HG02981 (cell line): ENCODE results near the gene PTCD1.
"Not testable (repeated sequence)": the region's sequence is repeated elsewhere in the genome, so short reads cannot be mapped to it uniquely, and the experiment has no call there.

Experiments
- ATAC-seq: cut with Tn5 transposase; IDR thresholded peaks from one replicate; pipeline ENCODE4 v1.9.1; 2021; ENCODE audit warnings: mild to moderate bottlenecking, moderate library complexity; ENCODE audit not compliant: unreplicated experiment

PTCD1 gene

DNA sequence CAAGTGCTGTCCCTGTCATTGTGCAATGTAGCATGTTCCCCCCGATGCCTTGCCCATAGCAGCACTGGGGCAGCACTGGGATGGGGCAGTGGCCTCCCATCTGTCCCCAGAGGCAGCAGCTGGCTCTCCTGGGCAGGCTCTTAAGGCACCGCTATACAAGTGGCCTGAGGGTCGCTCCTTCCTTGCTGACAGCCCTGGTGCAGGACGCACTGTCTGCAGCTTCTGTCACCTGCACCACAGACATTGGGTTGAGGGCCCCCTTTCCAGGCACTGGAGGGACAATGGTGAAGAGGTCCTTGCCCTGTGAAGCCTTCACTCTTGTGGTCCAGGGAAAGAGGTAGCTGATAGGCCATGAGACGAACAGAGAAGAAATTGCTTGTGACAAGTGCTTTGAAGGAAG is 10.7 kb upstream of the PTCD1 start:
- ATAC-seq: no peak

DNA sequence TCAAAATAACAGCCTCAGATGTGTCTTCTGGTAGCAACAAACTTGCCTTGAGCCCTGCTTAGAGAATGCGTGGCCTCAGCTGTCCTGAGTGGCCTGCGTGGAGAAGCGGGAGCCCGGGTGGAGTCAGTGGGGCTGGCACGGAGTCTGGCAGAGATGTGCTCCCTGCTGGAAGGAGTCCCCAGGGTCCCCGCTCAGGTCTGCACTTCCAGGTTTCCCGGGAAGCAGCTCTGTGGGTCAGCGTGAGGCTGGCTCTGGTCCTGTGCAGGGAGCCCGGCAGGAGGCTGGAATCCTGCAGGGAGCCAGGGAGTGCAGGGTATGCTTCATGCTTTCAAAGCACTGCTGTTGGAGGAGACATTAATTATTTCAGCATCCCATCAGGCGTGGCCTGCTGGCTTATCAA is 10.3 kb upstream of the PTCD1 start:
- ATAC-seq: no peak

DNA sequence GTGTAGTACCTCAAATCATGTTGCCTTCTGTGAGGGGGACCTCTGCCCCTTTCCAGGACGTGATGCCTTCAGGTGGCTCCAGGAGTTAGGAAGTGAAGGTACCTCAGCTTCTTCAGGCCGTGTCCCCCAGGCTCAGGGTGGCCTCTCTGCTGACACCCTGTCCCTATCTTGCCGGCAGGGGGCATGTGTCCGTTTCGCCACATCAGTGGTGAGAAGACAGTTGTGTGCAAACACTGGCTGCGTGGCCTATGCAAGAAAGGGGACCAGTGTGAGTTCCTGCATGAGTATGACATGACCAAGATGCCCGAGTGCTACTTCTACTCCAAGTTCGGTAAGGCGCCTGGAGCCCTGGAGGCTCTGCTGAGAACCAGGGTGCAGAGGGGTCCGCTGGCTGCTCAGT is 9.3 kb upstream of the PTCD1 start:
- no peak for ATAC-seq

DNA sequence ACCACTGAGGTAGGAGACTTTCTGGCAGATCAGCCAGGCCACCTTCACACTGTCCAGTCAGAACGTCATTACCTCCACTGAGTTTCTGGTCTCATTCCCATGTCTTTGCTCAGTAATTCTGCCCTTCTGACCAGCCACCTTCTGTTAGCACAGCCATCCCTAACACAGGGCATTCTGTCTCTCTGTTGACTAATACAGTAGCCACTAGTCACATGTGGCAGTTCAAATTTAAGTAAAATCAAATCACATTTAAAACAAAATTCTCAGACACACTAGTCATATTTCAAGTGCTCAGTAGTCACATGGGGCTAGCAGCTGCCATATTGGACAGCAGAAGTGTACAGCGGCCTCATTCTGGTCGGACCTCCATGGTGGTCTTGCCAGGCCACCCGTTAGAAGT is 7.5 kb upstream of the PTCD1 start:
- ATAC-seq: no peak

DNA sequence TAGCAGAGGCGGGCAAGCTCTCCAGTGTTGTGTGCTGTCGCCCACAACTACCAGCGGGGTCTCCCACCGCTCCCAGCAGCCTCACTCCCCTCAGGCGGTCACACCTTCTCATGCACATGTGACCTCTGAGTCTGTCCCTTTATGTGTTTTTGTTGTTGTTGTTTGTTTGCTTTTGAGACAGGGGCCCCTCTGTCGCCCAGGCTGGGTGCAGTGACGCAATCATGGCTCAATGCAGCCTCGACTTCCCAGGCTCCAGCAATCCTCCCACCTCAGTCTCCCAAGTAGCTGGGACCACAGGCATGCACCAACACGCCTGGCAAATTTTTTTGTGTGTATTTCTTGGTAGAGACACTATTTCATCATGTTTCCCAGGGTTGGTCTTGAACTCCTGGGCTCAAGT is 1.6 kb upstream of the PTCD1 start:
- no peak for ATAC-seq

DNA sequence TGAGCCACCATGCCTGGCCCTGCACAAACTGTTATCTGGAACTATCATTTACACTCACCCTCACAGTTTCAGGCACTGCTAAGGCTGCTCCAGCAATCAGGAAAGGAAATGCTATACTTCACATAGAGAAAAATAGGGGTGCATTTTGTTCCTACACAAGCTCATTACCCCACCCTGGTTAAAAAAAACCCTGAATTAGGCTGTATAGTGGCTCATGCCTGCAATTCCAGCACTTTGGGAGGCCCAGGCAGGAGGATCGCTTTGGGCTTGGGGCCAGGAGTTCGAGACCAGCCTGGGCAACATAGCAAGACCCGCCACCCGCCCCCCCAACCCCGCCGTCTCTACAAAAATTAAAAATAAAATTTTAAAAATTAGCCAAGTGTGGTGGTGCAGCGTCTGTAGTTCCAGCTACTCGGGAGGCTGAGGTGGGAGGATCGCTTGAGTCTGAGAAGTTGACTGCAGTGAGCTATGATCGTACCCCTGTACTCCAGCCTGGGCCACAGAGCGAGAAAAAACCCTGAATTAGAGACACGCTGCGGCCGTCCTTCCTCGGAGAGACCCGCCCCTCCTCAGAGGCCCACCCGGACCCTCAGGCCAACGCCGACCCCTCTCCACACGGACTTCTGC is 539 bp downstream of the PTCD1 start:
- peak; percentile 3 for ATAC-seq

DNA sequence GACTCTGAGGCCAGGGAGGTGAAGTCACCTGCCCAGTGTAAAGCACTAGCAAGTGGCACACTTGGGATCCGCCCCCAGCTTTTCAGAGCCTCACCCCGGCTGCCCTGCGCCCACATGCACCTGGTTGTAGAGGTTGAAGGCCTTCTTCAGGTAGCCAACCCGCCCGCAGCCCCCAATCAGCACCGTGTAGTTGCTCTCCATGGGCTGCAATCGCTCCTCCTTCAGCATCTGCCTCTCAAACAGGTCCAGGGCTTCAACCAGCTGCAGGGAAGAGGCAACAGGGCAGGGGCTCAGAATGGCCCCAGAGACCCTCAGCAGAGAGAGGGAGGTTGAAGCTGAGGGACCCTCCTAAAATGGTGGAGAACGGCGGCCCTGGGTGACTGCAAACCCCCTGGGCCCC is 5.4 kb downstream of the PTCD1 start:
- no peak for ATAC-seq

DNA sequence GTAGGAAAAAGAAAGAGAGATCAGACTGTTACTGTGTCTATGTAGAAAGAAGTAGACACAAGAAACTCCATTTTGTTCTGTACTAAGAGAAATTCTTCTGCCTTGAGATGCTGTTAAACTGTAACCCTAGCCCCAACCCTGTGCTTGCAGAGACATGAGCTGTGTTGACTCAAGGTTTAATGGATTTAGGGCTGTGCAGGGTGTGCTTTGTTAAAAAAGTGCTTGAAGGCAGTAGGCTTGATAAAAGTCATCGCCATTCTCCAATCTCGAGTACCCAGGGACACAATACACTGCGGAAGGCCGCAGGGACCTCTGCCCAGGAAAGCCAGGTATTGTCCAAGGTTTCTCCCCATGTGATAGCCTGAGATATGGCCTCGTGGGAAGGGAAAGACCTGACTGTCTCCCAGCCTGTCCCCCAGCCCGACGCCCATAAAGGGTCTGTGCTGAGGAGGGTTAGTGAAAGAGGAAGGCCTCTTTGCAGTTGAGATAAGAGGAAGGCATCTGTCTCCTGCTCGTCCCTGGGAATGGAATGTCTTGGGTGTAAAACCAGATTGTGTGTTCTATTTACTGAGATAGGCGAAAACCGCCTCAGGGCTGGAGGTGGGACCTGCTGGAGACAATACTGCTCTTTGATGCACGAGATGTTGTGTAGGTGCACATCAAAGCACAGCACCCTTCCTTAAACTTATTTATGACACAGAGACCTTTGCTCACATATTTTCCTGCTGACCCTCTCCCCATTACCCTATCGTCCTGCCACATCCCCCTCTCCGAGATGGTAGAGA is 6.7 kb downstream of the PTCD1 start:
- not testable (repeated sequence) for ATAC-seq

DNA sequence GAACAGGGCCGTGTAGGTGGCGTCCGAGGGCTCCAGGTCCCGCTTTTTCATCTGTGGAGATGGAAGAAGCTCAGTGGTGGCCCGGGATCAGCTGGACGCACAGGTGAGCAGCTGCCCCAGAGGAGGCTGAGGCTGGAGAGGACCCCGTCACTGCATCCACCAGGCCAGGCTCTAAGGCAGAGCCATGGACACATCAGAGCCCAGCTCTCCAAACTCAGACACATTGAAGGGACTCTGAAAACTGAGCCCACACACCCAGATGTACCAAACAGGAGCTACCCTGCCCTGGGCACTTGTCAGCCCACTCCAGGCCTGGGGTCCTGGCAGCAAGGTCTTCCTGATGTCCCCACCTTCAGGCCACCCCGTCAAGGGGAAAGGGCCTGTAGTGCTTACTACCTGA is 8.8 kb downstream of the PTCD1 start:
- ATAC-seq: no peak

DNA sequence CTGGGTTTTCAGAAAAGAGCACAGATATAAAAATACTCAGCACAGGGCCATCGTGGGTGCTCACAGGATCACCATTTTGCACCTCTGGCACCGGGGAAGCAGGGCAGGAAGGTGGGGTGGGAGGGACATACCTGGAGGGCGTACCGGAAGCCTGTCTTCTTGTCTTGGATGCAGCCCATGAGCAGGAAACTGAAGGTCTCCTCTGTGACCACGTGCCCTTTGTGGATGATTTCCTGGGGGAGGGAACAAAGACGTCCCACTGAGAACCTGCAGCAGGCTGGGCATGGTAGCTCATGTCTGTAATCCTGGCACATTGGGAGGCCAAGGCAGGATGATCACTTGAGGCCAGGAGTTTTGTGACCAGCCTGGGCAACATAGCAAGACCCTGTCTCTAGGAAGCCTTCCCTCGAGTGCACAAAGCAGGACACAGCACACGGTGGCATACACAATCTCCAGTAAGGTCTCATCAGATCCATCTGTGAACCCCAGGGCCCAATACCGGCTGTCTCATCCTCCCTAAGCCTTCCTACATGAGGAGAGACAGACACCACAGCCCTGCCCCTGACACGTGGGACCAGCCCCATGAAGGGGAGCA is 9.5 kb downstream of the PTCD1 start:
- ATAC-seq: no peak

DNA sequence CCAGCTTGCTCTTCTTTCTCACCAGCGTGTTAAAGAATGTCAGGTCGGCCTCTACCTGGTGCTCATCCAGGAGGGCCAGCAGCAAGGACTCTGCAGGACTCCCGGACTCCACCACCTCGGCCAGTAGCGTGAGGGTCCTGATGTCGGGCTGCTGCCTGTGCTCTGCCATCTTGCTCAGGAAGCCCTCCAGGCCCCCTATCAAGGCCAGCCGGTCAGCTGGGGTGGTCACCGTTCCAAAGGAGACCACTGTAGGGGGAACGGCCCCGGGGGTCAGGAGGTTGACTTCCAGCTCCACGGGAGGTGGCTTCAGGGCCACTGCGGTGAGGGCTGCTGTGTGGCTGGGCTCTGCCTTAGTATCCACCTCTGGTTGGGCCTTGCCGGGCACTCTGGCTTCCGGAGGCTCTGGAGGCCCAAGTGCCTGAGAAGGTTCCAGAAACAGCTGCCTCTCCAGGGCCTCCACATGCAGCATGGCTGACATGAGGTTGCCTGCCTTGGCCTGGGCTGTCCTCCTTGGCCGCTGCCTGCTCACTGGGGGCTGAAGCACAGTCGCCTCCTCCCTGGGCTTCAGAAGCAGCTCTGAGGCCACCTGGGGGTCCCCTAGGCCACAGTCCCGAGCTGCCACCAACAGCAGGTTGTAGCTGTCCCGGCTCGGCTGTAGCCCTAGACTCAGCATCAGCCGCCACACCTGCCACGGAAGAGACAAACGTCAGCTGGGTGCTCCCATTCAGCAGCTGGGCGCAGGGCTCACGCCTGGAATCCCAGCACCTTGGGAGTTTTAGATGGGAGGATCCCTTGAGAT is 13.5 kb downstream of the PTCD1 start:
- ATAC-seq: no peak

DNA sequence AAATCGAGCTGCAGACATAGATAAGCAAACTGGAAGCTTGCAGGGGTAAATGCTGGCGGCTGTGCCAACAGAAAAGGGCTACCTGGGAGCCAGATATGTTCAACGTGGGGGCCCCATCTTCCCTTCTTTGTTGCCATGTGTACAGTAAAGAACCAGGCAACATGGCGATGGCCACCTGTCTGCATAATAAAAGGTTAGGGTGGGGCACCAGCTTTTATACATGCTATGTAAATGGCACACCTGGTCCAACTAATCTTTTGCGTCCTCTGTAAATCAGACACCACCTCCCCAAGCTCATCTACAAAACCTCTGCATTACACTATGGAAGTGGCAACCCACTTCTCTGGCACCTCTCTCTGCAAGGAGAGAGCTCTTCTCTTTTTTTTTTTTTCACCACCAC is 16.0 kb downstream of the PTCD1 start:
- no peak for ATAC-seq

DNA sequence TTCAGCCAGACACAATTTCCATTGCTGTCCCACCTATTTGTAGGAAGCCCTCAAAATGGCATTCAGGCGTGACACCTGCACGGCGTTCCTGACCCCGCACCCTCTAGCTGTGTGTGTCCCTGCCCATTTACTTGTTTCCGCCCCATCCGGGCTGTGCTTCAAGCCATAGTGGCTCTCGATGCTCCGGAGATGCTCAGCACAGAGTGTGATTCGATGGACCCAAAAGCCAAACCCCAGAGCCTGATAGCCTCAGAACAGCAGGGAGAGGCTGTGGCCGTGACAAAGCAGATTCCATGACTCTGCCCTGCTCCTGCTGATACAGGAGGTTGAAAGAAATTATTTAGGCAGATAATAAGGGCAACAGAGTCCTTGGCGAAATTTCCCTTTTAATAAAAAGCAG is 16.4 kb downstream of the PTCD1 start:
- no peak for ATAC-seq

DNA sequence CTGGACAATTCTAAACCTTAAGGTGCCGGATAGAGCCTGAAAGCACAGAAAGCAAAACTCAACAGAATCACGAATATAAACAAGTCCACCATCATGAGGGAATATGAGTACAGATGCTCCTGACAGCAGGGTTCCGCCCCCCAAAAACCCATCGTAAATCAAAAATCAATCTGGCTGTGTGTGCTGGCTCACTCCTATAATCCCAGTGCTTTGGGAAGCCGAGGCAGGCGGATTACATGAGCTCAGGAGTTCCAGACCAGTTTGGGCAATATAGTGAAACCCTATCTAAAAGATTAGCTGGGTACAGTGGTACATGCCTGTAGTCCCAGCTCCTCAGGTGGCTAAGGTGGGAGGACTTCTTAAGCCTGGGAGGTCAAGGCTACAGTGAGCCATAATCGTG is 17.6 kb downstream of the PTCD1 start:
- ATAC-seq: no peak

DNA sequence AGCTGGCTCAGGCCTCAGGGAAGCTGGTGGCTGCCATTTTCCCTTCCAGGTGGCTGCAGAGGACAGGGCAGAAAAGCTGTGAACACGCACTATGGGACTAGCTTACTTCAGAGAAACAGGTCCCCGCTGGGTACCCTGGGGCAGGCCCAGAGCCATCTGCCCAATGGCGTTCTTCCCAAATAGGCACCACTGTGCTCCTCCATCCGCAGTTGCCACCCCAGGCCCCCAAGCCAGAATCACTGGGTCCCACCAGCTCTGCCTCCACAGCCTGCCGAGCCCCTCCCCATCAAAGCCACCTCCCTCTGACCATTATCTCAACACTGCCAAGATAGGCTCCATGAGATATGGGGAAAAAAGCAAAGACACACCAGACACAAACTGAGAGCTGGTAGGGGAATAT is 18.4 kb downstream of the PTCD1 start:
- no peak for ATAC-seq

DNA sequence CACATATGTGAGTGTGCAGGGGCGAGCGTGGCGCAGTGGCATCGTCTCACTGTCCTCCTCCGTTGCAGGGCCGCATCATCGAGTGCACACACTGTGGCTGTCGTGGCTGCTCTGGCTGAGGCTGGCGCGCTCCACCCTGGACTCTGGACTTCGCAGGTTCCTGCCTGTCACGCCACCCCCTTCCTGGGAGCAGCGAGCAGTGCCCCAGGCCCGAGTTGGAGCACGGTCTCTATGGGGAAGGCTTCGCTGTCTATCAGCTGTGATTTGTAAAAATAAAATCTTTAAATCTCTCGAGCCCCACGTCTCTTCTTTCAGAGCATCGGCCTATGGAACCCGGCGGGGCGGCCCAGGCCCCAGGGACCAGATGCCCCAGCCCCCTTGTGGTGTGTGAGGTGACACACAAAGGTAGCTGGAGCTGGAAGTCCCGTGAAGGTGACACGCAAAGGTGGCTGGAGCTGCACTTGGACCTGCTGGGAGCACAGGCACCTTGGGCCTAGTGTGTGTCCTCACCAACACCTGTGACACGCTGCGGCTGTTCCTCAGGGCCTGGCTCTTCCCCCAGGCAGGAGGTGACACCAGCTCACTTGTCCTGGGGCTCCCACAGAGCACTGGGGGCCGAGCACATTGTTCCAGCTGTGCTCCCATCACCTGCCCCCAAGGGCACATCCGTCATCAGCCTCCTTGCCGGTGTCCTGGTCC is 19.1 kb downstream of the PTCD1 start:
- no peak for ATAC-seq

DNA sequence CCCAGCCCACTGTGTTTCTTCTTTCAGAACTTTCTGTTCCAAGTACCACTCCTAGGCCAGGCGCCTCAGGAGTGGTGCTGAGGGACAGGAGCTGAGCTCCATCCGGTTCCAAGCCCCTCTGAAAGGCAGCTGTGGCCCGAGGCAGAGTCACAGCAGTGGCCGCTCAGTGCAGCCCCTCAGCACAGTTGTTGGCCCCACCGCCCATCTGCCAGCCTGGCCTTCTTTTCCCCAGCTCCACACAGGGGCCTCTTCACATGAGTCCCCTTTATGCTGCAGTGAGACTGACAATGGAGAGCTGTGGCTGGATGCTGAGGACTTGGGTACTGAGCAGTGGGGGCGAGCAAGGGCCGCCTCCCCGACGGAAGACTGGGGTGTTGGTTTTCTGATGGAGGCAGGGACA is 20.3 kb downstream of the PTCD1 start:
- ATAC-seq: no peak

DNA sequence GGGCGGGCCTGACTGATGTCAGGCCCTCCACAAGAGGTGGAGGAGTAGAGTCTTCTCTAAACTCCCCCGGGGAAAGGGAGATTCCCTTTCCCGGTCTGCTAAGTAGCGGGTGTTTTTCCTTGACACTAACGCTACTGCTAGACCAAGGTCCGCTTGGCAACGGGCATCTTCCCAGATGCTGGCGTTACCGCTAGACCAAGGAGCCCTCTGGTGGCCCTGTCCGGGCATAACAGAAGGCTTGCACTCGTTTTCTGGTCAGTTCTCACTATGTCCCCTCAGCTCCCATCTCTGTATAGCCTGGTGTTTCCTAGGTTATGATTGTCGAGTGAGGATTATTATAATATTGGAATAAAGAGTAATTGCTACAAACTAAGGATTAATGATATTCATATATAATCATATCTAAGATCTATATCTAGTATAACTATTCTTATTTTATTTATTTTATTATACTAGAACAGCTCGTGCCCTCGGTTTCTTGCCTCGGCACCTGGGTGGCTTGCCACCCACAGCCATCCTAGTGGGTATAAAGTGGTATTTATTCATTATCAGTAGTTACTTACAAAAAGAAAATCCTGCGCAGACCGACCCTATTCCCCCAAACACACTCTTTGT is 23.0 kb downstream of the PTCD1 start:
- ATAC-seq: not testable (repeated sequence)

DNA sequence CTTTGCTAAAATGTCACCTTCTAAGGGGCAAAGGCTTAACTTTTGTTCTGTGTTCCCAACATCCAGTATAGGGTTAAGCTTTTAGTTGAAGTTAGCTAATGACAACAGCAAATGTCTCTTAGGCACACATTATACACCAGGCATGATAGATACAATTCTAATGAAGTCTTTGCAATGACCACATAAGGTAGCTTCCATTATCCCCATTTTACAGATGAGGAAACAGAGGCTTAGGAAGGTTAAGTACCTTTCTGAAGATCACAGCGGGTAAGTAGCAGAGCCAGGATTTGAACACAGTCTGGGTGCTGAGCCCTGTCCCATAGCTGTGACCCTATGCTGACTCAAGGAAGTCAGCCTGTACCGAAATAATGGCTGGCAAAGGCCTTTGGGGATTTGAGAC is 28.0 kb downstream of the PTCD1 start:
- no peak for ATAC-seq

DNA sequence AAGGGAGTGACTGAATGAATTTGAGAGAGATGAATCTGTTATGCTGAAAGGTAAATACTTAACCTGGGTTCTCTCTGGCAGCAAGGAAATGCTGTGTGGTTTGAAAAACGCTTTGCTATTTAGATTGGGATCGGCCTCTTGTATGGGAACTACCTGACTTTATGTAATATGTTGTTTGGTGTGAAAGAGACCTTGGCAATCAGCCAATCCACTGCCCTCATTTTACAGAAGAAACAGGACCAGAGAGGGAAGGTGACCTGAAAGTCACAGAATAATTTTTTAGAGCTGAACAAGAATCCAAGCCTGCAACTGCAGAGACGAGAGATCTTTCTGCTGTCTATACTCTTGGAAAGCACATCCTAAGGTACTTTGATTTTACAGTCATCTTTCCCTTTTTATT is 28.8 kb downstream of the PTCD1 start:
- ATAC-seq: no peak

DNA sequence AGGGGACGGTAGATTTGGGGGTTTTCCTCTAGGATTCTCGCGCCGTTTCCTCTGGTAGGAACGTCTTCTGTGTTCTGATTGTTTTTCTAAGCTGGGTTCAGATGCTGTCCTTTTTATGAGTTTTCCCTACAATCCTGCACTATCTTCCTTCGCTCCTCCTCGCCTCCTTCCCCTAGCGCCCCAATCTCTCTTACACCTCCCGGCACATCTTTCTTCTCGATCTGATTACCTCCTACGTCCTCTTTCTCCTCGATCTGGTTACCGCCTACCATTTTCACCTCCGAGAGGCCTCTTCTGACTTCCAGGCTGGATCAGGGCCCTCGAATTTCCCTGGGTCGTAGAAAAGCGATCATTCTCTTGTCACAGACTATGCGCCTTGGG is 29.4 kb downstream of the PTCD1 start:
- ATAC-seq: no peak
